Measurements from ENCODE around the gene P4HB.

GRCh38 chr17:81837641-81838040, 22.7 kb downstream of the P4HB start:
- TF ChIP-seq CTCF (IDR thresholded peaks at IDR 0.05; ENCODE audit: poor library complexity, severe bottlenecking) (no peak), EZH2 (IDR thresholded peaks at IDR 0.05; ENCODE audit: borderline replicate concordance, insufficient read depth, low read length, poor library complexity, severe bottlenecking) (no peak), SMC3 (conservative IDR thresholded peaks at IDR 0.05; ENCODE audit: poor library complexity) (no peak), RAD21 (conservative IDR thresholded peaks at IDR 0.05) (no peak), REST (IDR thresholded peaks at IDR 0.05; ENCODE audit: borderline replicate concordance) (no peak), EP300 (conservative IDR thresholded peaks at IDR 0.05; ENCODE audit: poor library complexity, severe bottlenecking) (no peak), MXI1 (conservative IDR thresholded peaks at IDR 0.05; ENCODE audit: poor library complexity, severe bottlenecking) (no peak)
